GM10266 (cell line): ENCODE results near the gene BCAP31.
"Not testable (repeated sequence)": the region's sequence is repeated elsewhere in the genome, so short reads cannot be mapped to it uniquely, and the experiment has no call there.

Experiments
- DNase-seq: peaks from one replicate; pipeline ENCODE4 v3.0.0; 2012; ENCODE audit errors: extremely low spot score
- CTCF ChIP-seq: IDR thresholded peaks from 2 replicates; pipeline ENCODE4 v1.5.1; 2012; ENCODE audit warnings: mild to moderate bottlenecking, low read depth; ENCODE audit not compliant: control insufficient read depth, insufficient read depth; ENCODE audit errors: missing control alignments

BCAP31 gene

DNA sequence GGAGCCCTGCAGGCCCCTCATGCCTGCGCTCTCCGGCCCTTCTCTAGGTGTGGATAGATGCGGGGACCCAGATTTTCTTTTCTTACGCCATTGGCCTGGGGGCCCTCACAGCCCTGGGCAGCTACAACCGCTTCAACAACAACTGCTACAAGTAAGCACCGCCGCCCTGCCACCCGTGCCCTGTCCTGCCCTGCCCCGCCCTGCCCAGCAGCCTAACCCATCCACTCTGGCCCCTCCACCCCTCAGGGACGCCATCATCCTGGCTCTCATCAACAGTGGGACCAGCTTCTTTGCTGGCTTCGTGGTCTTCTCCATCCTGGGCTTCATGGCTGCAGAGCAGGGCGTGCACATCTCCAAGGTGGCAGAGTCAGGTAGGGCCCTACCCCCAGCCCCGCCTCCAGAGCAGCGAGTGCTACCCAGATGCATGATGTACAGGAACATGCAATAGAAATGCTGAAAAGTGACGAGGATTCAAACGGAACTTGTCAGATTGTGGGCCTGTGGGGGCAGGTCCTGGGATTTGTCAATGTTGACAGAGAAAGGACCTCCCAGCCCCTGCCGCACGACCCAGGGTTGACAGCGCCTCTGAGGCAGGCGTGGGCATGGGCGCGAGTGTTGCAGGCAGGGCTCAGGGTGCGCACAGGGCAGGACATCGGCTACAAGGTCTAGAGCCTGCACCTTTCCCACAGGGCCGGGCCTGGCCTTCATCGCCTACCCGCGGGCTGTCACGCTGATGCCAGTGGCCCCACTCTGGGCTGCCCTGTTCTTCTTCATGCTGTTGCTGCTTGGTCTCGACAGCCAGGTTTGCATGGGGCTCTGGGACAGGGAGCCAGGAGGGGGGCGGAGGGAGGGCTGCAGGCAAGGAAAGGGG lies 30.7 kb downstream of the BCAP31 start:
- no peak for DNase-seq
- no peak for TF ChIP-seq CTCF

GRCh38 chrX:153692611-153693156 lies 31.5 kb downstream of the BCAP31 start:
- DNase-seq, result no peak
- no peak for TF ChIP-seq CTCF

DNA sequence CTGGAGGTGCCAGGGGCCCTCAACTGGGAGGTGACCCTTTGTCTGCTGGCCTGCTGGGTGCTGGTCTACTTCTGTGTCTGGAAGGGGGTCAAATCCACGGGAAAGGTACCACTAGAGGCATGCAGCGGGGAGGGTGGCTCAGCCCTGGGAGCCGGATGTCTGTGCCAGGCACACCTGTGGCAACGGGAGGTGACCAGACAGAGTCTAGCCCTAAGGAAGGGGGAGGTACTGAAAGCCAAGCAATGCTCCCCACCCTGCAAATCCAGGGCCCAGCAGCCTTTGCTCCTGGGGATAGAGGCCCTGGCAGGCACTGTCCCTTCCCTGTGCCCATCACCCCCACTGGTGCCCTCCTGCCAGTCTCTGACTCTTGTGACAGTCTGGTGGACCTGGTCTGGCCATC lies 32.2 kb downstream of the BCAP31 start:
- DNase-seq, result no peak
- TF ChIP-seq CTCF, result no peak

GRCh38 chrX:153691032-153691827 lies 33.0 kb downstream of the BCAP31 start:
- DNase-seq, result not testable (repeated sequence)

DNA sequence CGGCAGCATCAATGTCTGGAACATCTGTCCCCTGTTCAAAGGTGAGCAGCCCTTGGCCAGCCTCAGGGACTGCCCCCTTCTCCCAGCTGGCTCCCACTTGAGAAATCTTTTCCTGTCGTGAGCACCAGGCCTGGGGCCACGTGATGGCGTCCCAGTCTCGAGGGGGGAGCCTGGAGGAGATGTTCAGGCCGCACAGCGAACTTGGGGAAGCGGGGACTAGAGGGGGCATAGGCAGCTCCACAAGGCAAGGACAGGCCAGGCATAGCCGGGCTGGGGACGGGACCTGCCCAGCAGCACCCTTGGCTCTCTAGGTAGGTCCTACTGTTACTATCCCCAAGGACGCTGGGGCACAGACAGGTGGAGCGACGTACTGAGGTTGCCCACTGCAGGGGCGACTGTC lies 33.7 kb downstream of the BCAP31 start:
- DNase-seq, result no peak

GRCh38 chrX:153689654-153690465 lies 34.3 kb downstream of the BCAP31 start:
- DNase-seq, result no peak
- no peak for TF ChIP-seq CTCF

More for the DNA sequence above, 33.7 kb downstream of the BCAP31 start:
- no peak for TF ChIP-seq CTCF
